Activated CD4-positive, alpha-beta T cell treated with anti-CD3 and anti-CD28 coated beads, Interleukin-10, Interleukin-2, amounts not matched to agents 100 ng/mL and 50 ng/mL, durations not matched to agents 16 hours and 8 hours (primary cell): Measurements from ENCODE around the gene GDF10.

Experiments
- DNase-seq: peaks from one replicate; pipeline ENCODE4 v3.0.0-alpha.2; 2020

The GDF10 gene

DNA sequence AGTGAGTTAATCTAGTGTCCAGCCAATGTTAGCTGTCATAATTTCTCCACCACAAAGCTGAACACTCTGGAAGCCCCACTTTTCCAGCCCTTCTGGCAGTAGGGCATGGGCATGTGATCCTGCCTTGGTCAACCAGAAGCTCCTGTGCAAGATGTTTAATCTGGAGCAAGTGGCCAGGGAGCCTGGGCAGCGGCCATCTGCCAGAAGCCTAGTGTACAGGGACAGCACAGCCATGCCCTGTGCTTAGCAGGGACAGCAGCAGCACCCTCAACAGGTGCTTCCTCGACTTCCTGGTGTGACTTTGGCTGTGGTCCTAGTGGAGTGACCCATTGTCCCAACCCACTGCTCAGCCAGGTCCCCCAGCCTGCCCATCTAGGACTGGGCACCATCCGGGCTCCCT is 58.5 kb downstream of the GDF10 start:
- no peak for DNase-seq

DNA sequence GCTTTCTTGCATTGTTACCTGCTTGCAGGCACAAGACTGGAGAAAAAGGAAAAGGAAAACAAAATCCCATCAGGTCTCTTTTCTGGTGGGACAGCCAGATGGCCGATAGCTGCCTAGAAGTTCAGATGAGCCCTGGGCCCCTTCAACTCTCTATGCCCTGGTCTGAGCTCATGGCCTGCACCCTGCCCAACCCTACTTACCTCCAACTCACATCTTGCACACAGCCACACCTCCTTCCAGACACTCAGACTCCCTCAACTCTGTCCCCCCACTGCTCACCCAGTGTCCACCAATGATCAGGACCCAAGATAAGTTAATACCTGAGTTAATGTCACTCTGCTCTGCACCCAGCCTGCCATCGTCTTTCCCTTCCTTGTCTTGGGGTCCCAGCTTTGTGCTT is 59.1 kb downstream of the GDF10 start:
- no peak for DNase-seq

DNA sequence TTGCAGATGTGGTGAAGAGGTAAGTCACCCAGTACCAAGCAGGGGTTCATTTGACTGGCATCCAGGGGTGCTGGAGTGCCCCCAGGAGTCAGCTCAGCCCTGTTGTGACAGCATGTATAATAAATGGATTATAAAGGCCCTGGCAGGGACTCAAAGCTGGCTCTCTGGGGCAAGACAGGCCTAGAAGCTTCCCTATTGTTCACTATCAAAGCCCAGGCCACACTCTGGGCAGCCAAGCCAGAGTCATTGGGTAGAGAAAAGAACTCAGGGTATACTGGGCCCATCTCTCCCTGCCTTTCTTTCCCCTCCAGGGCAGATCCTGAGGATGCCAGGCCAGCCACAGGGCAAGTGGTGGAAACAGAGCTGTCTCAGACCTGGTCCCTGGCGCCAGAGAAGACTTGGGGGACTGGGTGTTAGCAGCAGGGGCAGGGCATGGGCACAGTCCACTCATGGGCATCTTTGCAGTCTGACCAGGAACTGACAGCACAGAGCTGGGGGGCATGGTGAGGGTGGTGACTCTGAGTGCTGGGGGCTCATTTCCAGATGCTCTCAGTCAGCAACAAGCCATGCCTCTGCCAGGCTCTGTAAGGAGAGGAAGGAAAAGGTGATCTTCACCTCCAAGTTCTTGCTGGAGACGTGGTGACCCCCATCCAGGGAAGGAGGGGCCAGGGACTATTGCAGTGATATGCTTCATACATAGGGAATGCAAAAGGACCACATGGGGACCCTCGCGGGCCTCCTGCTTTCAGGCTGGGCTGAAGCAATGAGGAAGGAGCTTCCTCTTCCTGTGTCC is 59.8 kb downstream of the GDF10 start:
- no peak for DNase-seq

DNA sequence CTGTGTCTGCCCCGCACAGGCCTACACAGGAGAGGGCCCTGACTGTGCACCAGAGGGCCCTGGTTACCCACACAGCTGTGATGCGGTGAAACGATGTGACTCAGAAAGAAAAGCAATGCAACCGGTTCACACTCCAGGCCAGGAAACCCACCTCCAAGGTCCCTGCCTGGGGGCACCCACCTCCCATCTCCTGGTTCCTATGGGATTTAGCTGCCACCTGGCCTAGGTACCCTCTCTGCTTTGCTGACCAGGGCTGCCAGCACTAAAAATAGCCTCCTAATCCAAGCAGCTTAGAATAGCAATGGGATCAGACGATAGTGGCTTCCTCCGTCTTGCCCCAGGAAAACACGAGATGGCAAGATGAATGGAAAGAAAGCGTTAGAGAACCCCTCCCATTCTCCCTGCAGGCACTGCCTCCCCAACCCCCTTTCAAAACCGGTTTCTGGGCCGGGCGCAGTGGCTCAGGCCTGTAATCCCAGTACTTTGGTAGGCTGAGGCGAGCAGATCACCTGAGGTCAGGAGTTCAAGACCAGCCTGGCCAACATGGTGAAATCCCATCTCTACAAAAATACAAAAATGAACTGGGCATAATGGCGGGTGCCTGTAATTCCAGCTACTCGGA is 60.5 kb downstream of the GDF10 start:
- DNase-seq, result no peak

- DNase-seq, result peak; percentile 31
Measured at GRCh38 chr10:47361293-47361692, 61.3 kb downstream of the GDF10 start.

- no peak for DNase-seq
Measured at GRCh38 chr10:47362199-47362598, 62.2 kb downstream of the GDF10 start.
